ENCODE data around the gene VTN.
A peak's percentile ranks its signal among the peaks of the same experiment; 100 is the strongest.

The VTN gene

DNA sequence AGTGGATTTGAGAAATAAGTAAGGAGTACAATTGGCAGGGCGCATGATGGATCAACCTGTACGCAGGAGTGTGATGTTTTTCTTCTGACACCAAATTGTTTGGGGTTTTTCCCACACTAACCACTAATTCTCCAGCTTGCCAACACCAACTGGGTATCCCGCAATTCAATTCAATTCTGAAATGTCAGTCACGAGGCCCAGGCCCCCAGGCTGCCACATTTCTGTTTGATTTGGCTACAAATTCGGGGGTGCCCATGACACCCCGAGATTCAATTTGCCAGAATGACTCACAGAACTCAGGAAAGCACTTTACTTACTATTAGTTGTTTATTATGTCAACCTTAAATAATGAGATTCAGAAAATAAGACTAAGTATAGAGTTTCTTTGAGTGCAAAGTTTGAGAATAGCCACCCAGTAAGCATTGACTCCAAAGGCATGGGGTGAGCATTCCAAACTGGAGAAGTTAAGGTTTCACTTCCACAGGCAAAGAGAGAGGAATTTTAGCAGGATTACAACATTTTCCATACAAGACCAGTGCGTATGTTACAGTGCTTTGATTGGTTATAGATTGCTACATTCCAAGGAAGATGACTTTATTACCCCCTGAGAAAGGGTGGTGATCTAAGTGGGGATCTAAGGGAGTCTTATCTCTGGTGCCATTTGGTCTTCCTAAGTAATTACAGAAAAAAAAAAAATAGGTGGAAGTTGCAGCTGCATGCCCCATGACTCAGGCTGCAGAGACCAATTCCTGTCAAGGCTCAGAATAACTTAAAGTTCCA is 24.4 kb upstream of the VTN start:
- DNase-seq = no peak

GRCh38 chr17:28392491-28392890 is 22.4 kb upstream of the VTN start:
- no peak for DNase-seq

- no peak for DNase-seq
Observed at GRCh38 chr17:28391401-28391800, 21.3 kb upstream of the VTN start.

GRCh38 chr17:28390984-28391383 is 20.9 kb upstream of the VTN start:
- DNase-seq = no peak

DNA sequence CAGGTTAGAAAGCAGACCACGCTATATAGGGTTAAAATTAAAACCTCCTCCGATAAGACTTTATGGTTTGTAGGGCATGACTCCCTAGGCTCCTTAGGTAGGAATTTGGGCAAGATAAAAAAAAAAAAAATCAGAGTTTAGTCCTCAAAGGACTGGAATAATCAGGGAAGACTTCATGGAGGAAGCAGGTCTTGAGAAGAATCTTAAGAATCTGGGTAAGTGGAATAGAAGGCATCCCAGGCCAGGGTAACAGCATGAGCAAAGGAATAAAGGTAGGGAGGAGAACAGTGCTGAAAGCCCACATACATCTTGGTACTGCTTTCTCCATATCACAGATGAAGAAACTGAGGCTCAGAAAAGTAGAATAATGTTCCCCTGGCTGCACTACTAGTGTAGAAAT is 20.5 kb upstream of the VTN start:
- DNase-seq = no peak

GRCh38 chr17:28390141-28390540 is 20.0 kb upstream of the VTN start:
- no peak for DNase-seq

GRCh38 chr17:28388106-28388505 is 18.0 kb upstream of the VTN start:
- no peak for DNase-seq

DNA sequence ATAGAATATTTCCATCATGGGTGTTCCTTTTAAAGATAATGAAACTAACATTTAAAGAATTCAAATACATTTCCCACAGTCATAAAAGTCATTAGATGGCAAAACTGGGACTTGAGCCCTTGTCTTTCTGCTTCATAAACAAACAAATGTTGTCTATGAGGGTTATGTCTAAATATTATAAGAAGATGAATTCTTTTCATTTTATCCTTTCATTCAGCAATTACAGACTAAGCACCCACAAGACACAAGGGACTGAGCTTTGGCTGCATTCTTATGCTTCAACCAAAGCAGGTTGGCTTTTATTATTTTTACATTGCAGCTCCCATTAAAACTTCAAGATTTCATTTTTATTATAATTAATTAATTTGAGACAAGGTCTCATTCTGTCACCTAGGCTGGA is 16.3 kb upstream of the VTN start:
- no peak for DNase-seq

DNA sequence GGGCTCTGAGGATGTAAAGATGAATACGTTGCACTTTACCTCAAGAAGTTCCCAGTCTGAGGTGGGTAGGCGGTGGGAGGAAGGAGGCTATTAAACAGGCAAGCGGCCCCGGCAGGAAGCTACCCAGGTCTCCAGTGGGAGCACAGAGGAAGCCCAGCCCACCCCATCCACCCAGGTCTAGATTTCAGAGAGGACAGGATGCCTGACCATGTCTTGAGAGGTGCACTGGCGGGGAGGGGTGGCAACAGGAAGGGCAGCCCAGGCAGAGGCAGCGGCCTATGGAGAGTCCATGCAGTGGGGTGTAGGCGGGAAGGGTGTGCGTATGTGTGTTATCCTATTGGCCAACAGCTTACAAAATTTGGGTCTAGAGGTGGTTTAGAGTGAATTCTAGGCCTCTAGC is 15.3 kb upstream of the VTN start:
- DNase-seq = peak in 1 of 2 experiments; percentile 70

DNA sequence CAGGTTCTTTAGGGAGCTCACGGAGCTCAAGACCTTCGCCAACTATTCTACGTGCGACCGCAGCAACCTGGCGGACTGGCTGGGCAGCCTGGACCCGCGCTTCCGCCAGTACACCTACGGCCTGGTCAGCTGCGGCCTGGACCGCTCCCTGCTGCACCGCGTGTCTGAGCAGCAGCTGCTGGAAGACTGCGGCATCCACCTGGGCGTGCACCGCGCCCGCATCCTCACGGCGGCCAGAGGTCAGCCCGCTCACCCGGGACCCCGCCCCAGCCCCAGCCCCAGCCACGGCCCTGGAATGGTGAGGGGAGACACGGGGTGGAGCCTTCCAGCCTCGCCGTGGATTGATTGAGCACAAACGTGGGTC is 14.9 kb upstream of the VTN start:
- DNase-seq = peak in 1 of 2 experiments; percentile 79

GRCh38 chr17:28384281-28385036 is 14.4 kb upstream of the VTN start:
- DNase-seq = peak; percentile 82 to 92

DNA sequence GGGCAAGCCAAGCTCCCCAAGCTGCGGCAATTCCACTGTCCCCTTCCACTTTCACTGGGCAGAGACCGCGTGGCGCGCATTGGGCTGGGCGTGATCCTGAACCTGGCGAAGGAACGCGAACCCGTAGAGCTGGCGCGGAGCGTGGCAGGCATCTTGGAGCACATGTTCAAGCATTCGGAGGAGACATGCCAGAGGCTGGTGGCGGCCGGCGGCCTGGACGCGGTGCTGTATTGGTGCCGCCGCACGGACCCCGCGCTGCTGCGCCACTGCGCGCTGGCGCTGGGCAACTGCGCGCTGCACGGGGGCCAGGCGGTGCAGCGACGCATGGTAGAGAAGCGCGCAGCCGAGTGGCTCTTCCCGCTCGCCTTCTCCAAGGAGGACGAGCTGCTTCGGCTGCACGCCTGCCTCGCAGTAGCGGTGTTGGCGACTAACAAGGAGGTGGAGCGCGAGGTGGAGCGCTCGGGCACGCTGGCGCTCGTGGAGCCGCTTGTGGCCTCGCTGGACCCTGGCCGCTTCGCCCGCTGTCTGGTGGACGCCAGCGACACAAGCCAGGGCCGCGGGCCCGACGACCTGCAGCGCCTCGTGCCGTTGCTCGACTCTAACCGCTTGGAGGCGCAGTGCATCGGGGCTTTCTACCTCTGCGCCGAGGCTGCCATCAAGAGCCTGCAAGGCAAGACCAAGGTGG is 11.2 kb upstream of the VTN start:
- peak; percentile 22 to 70 for DNase-seq

DNA sequence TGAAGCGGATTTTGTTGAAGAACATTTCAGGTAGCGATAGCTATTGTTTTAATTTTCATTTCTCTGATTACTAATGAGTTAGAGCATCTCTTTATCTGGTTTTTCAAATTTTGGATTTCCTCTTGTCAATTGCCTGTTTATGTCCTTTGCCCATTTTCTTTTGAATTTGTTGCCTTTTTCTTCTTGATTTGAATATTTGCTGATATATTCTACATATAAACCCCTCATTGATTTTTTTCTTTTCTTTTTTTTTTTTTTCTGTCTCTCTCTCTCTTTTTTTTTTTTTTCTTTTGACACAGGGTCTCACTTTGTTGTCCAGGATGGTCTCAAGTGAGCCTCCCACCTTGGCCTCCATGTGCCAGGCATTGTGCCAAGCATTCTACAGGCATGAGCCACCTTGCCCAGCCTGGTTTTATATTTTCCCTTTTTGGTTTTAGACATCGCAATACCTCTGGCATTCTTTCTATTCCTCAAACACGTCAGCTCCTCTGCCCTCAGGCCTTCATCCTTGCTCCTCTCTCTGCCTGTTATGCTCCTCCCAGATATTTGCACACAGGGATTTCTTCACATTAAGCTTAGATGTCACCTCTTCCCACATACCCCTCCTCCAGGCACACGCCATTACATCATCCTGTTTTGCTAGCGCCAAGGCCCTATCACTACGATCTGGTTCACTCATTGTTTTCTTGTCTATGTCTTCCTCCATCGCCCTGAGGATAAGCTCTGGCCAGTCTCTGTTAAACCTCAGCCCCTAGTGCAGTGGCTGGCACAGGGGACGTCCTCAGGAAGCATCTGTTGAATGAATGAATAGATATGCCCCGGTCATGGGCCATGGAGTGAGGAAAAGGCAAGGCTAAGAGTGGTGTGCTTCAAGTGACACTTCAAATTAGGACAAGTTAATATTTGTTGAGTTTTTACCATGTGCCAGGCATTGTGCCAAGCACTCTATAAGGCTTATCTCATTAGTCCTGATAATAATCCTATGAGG is 10.0 kb upstream of the VTN start:
- DNase-seq = no peak

- DNase-seq = no peak
Observed at GRCh38 chr17:28372945-28373274, 2.8 kb upstream of the VTN start.

- peak in 1 of 2 experiments; percentile 77 for DNase-seq
Observed at GRCh38 chr17:28372203-28372944, 2.3 kb upstream of the VTN start.

DNA sequence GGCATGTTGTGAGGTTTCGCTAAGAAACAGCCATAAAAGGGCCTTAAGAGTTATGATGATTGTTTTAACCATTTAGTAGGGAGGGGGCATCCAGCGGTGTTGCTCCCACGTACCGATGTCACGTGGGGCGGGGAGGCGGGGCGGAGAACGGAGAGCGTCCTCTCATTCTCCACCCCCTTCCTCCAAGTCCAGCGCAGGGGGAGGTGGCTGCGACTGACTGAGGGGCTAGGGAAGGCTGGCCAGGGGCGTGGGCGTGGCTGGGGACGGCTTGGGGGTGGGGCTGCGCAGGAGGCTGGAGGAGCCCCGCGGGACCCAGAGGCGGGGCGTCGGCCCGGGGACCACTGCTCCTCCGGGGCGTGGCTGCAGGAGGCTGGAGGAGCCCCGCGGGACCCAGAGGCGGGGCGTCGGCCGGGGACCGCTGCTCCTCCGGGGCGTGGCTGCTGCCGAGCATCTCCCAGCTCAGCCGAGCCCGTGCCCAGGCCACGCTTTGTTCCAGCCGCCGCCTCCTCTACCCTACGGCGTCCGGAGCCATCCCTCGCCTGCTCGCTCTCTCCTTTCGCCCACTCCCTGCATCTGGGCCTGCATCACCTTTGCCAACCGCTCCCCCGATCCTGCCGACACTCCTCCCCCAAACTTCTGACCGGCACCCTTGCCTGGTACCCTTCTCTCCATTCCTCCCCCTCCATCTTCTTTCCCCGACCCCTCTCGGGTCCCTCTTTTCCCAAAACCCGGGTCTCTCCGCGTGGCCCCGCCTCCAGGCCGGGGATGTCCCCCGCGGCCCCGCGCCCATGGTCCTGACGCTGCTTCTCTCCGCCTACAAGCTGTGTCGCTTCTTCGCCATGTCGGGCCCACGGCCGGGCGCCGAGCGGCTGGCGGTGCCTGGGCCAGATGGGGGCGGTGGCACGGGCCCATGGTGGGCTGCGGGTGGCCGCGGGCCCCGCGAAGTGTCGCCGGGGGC is 1.4 kb upstream of the VTN start, which contains the start of gene SARM1:
TSS of gene SARM1 (plus strand) at position 450 of the 958 bp plus-strand sequence. CDS start at position 789, 339 bp downstream.
- peak; percentile 90 to 99 for DNase-seq

DNA sequence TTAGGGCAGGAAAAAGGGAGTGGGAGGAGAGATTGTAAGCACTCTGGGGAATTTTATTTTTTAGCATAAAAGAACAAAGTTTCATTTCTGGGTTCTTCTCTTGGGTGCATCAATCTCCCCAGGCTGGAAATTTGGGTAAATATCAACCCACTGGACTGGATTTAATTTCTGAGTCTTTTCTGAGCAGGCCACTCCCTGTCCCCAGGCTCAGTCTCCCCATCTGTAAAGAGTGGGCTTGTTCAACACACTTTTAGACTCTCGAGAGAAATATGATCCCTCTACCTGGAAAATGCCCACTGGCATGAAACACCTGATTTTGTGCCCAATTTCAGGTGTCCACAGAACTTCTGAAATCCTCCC is 617 bp upstream of the VTN start:
- DNase-seq = no peak

- peak in 1 of 2 experiments; percentile 37 for DNase-seq
Observed at GRCh38 chr17:28369684-28370034, 448 bp downstream of the VTN start.

GRCh38 chr17:28368915-28369683 is 1.0 kb downstream of the VTN start:
- no peak for DNase-seq

DNA sequence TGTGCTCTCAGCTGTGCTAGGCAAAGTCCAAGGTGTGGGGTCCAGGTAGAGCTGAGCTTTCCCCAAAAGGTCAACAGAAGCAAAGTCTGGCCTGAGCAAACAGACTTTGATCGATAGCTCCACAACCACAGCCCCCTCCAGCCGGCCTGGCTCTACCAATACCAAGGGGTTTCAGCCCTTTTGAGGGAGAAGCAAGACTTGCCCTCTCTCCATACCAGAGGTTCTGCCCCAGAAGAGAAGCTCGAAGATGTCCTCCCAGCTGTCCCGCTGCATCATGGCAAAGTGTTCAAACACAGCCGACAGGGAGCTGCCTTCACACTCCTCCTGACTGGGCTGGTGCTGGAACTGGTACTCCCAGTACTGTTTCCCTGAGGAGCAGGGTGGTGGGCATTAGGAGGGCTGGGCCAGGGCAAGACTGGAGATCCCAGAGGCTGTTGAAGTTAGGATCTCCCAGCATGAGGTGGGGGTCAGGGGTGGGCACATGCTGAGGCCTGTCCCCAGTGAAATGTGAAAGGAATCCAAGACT is 1.7 kb downstream of the VTN start:
- DNase-seq = no peak

Data from NCI-H526 (cell line).